IMR-90 (cell line): Measurements from ENCODE around the gene KCNQ5. TPM values are rescaled to one million over a fixed set of nuclear protein-coding genes. Genes with fewer than 3 reads are reported as not detected.

Experiments used
- ATAC-seq: fragments of 200-7000 bp; cut with Tn5 transposase; 2 replicates; pipeline ENCODE4 v1.9.1; 2020; ENCODE audit warnings: low read depth, mild to moderate bottlenecking, moderate library complexity
- BruUV-seq: library from RNA; stranded (reverse); fragments of 400-500 nt; replicated peaks from 2 replicates; lab custom pipeline; 2021; lab: Mats Ljungman, UMichigan
- CTCF ChIA-PET: fragments of 300-600 bp; formaldehyde crosslinking; extraction: SDS; loops from one replicate; lab custom pipeline; 2021; ENCODE audit warnings: antibody characterized with exemption; lab: Yijun Ruan, JAX
- POLR2A ChIA-PET: fragments of 300-600 bp; sonication (Branson Sonifier 250); formaldehyde crosslinking; loops from one replicate; lab custom pipeline; 2022; ENCODE audit warnings: antibody characterized with exemption; ENCODE audit not compliant: unreplicated experiment; lab: Charles Lee
- DNase-seq: peaks from one replicate; pipeline ENCODE4 v3.0.0; 2013
- H2AFZ ChIP-seq: replicated peaks from 2 replicates; pipeline ENCODE3; 2013; ENCODE audit warnings: low read length, mild to moderate bottlenecking; ENCODE audit not compliant: poor library complexity
- H2AK5ac ChIP-seq: 2 replicates; pipeline ENCODE4 v1.6.1; 2013; ENCODE audit warnings: low read depth, low read length, inconsistent platforms
- H2AK9ac ChIP-seq: replicated peaks from 2 replicates; pipeline ENCODE3; 2013; ENCODE audit warnings: mild to moderate bottlenecking, low read depth, low read length, moderate library complexity; ENCODE audit not compliant: poor library complexity
- H2BK120ac ChIP-seq: 2 replicates; pipeline ENCODE4 v1.6.1; 2013; ENCODE audit warnings: low read depth, low read length, inconsistent platforms
- H2BK15ac ChIP-seq: 3 replicates; pipeline ENCODE4 v1.6.1; 2013; ENCODE audit warnings: low read depth, low read length, inconsistent platforms
- H2BK20ac ChIP-seq: 2 replicates; pipeline ENCODE4 v1.6.1; 2013; ENCODE audit warnings: low read depth, mild to moderate bottlenecking, inconsistent platforms, low read length, moderate library complexity
- H2BK5ac ChIP-seq: 2 replicates; pipeline ENCODE4 v1.6.1; 2013; ENCODE audit warnings: mild to moderate bottlenecking, low read depth, low read length, inconsistent platforms; ENCODE audit not compliant: poor library complexity, severe bottlenecking
- H3K14ac ChIP-seq: replicated peaks from 2 replicates; pipeline ENCODE4 v1.6.1; 2013; ENCODE audit warnings: low read depth, low read length, inconsistent platforms
- H3K18ac ChIP-seq: 2 replicates; pipeline ENCODE4 v1.6.1; 2013; ENCODE audit warnings: low read depth, low read length, control low read depth
- H3K23ac ChIP-seq: 2 replicates; pipeline ENCODE4 v1.6.1; 2013; ENCODE audit warnings: low read depth, low read length, inconsistent platforms
- H3K27ac ChIP-seq: 2 replicates; pipeline ENCODE4 v1.5.1; 2013; ENCODE audit warnings: mild to moderate bottlenecking, control low read depth, low read length; ENCODE audit not compliant: insufficient read depth
- H3K27me3 ChIP-seq: 2 replicates; pipeline ENCODE4 v1.6.1; 2013; ENCODE audit warnings: low read length; ENCODE audit not compliant: control insufficient read depth, insufficient read depth
- H3K36me3 ChIP-seq: 2 replicates; pipeline ENCODE4 v1.6.1; 2013; ENCODE audit warnings: low read length, mixed read lengths; ENCODE audit not compliant: control insufficient read depth, insufficient read depth
- H3K4ac ChIP-seq: 2 replicates; pipeline ENCODE4 v1.6.1; 2013; ENCODE audit warnings: low read depth, low read length, inconsistent platforms
- H3K4me1 ChIP-seq: 2 replicates; pipeline ENCODE4 v1.6.1; 2013; ENCODE audit warnings: low read length, mixed read lengths; ENCODE audit not compliant: control insufficient read depth, insufficient read depth
- H3K4me2 ChIP-seq: 2 replicates; pipeline ENCODE4 v1.6.1; 2013; ENCODE audit warnings: low read depth, mild to moderate bottlenecking, control low read depth, low read length, moderate library complexity
- H3K4me3 ChIP-seq: 2 replicates; pipeline ENCODE4 v1.5.1; 2013; ENCODE audit warnings: low read depth, mild to moderate bottlenecking, control low read depth, low read length, moderate library complexity; ENCODE audit not compliant: insufficient read depth
- H3K56ac ChIP-seq: 2 replicates; pipeline ENCODE4 v1.6.1; 2013; ENCODE audit warnings: low read length, inconsistent platforms; ENCODE audit not compliant: insufficient read depth; ENCODE audit errors: extremely low read depth
- H3K79me1 ChIP-seq, 2 experiments: 2 replicates each; pipeline ENCODE4 v1.6.1; 2013; ENCODE audit warnings: low read length in 2 of 2, inconsistent platforms in 1 of 2, low read depth in 1 of 2
- H3K9ac ChIP-seq: 2 replicates; pipeline ENCODE4 v1.6.1; 2013; ENCODE audit warnings: low read depth, low read length, control low read depth
- H3K9me1 ChIP-seq: 2 replicates; pipeline ENCODE4 v1.6.1; 2013; ENCODE audit warnings: low read length, inconsistent platforms; ENCODE audit not compliant: insufficient read depth
- H3K9me3 ChIP-seq: 2 replicates; pipeline ENCODE4 v1.6.1; 2013; ENCODE audit warnings: low read length; ENCODE audit not compliant: control insufficient read depth, insufficient read depth
- H4K20me1 ChIP-seq: 2 replicates; pipeline ENCODE4 v1.6.1; 2013; ENCODE audit warnings: low read length, inconsistent platforms; ENCODE audit not compliant: insufficient read depth
- H4K5ac ChIP-seq: 2 replicates; pipeline ENCODE4 v1.6.1; 2013; ENCODE audit warnings: mild to moderate bottlenecking, low read depth, low read length, control low read depth
- H4K8ac ChIP-seq, 2 experiments: 2 replicates each; pipeline ENCODE4 v1.6.1; 2013; ENCODE audit warnings: low read depth in 2 of 2, low read length in 2 of 2, control low read depth in 1 of 2, inconsistent platforms in 1 of 2
- H4K91ac ChIP-seq: 2 replicates; pipeline ENCODE4 v1.6.1; 2013; ENCODE audit warnings: low read depth, low read length, inconsistent platforms; ENCODE audit not compliant: insufficient read depth
- BHLHE40 ChIP-seq: fragments of 150-350 bp; IDR thresholded peaks from 2 replicates; pipeline ENCODE4 v1.6.1; 2016; ENCODE audit warnings: mild to moderate bottlenecking, low read depth, low read length
- CHD1 ChIP-seq: IDR thresholded peaks from 2 replicates; pipeline ENCODE4 v1.6.1; 2012; ENCODE audit warnings: low read depth, low read length, improper control_type of control experiment
- RFX5 ChIP-seq: IDR thresholded peaks from 2 replicates; pipeline ENCODE4 v1.8.0; 2012; ENCODE audit warnings: low read depth, mild to moderate bottlenecking, low read length, moderate library complexity
- dilution Hi-C: fragments of 300-500 bp; cut with HindIII; formaldehyde crosslinking; loops from one replicate; pipeline ENCODE4 v1.14.3; 2018; ENCODE audit warnings: low sequenced_read_pairs; ENCODE audit not compliant: unreplicated experiment
- in situ Hi-C: fragments of 300-500 bp; cut with MboI; formaldehyde crosslinking; loops from 3 replicates; pipeline ENCODE4 v1.14.3; 2019; ENCODE audit warnings: low sequenced_read_pairs, inconsistent platforms, mixed read lengths
- intact Hi-C: fragments of 100-400 bp; cut with micrococcal nuclease; formaldehyde crosslinking; loops from 2 replicates; pipeline ENCODE4 v1.10.0; 2022
- polyA plus RNA-seq, 3 experiments: library from polyadenylated mRNA; depleted of rRNA; stranded (reverse); fragments of >200 nt; gene quantifications; 2 replicates each; pipeline ENCODE4 v1.2.3, GENCODE V29; 2012; ENCODE audit warnings: low replicate concordance in 1 of 3
- total RNA-seq: library from RNA; depleted of rRNA; stranded (reverse); fragments of >200 nt; gene quantifications from 2 replicates; pipeline ENCODE4 v1.2.3, GENCODE V29; 2012

KCNQ5 gene
- total and polyA plus RNA-seq, 2 of the 4 experiments (the other 2 are of a cell fraction), result 0.75 to 1.3 TPM

GRCh38 chr6:73027691-73028090, 405.8 kb downstream of the KCNQ5 start:
- Histone ChIP-seq H4K5ac (no peak overlapping the region), H3K4me2 (no peak overlapping the region), H2BK5ac (no peak overlapping the region), H4K91ac (no peak overlapping the region), H3K4ac (no peak overlapping the region), H3K79me1 (no peaks in the 10 kb centered on the region; a peak in 1 of 4 replicates), H3K27ac (no peak overlapping the region), H2AK5ac (no peak overlapping the region), H3K14ac (no peak overlapping the region), H3K9me1 (no peaks in the 10 kb centered on the region), H2AFZ (no peak overlapping the region), H3K23ac (no peak overlapping the region), H3K9ac (no peak overlapping the region), H2BK20ac (no peak overlapping the region), H3K36me3 (no peaks in the 10 kb centered on the region), H3K4me3 (no peak overlapping the region), H2BK15ac (no peak overlapping the region), H4K20me1 (no peaks in the 10 kb centered on the region), H3K18ac (no peak overlapping the region), H4K8ac (no peak overlapping the region), H3K9me3 (no peaks in the 10 kb centered on the region), H3K4me1 (peaks cover 3% of the 10 kb centered on the region), H3K27me3 (no peaks in the 10 kb centered on the region), H3K56ac (no peak overlapping the region), H2BK120ac (no peak overlapping the region), H2AK9ac (no peak overlapping the region)
- in situ Hi-C loops (no loop called here), intact Hi-C loops (no loop called here), dilution Hi-C loops (no loop called here)
- POLR2A ChIA-PET, result no interaction called here
- CTCF ChIA-PET, result no interaction called here
- no TSS peak for BruUV-seq
- TF ChIP-seq BHLHE40, result no peak
- TF ChIP-seq CHD1, result no peak
- no peak for TF ChIP-seq RFX5
- ATAC-seq (no peak), DNase-seq (no peak)
